ENCODE measurements around the gene SUCLA2. TPM values are rescaled to one million over a fixed set of nuclear protein-coding genes. Genes with fewer than 3 reads are reported as not detected.

SUCLA2 gene
- total RNA-seq, 3 donors from 2014 or later: 42.3 to 75.4 (median 61.3) TPM

DNA sequence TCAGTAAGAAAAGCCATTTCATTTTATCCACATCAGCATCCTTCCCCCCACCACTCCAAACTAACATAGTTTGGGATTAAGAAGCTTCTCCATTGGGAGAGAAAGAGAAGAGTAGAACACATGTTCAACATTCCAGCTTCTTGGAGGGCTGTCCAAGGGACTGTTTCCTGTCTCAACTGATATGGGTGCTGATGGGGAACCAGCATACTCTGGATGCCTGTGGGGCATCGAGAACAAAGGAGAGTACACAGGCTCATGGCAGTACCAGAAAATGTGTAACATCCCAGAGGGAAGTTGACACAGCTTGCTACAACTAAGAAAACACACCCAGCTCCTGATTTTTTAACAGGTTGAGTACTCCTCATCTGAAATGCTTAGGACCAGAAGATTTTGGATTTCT is 24.7 kb downstream of the SUCLA2 start:
- intact Hi-C loops (cut with DNase I; ENCODE audit: low total_unique reads): no loop called here
- TF ChIP-seq POLR2A (IDR thresholded peaks at IDR 0.05): no peak
- no peak for TF ChIP-seq POLR2AphosphoS5 (IDR thresholded peaks at IDR 0.05)
- TF ChIP-seq, protein P1, sequence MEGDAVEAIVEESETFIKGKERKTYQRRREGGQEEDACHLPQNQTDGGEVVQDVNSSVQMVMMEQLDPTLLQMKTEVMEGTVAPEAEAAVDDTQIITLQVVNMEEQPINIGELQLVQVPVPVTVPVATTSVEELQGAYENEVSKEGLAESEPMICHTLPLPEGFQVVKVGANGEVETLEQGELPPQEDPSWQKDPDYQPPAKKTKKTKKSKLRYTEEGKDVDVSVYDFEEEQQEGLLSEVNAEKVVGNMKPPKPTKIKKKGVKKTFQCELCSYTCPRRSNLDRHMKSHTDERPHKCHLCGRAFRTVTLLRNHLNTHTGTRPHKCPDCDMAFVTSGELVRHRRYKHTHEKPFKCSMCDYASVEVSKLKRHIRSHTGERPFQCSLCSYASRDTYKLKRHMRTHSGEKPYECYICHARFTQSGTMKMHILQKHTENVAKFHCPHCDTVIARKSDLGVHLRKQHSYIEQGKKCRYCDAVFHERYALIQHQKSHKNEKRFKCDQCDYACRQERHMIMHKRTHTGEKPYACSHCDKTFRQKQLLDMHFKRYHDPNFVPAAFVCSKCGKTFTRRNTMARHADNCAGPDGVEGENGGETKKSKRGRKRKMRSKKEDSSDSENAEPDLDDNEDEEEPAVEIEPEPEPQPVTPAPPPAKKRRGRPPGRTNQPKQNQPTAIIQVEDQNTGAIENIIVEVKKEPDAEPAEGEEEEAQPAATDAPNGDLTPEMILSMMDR (IDR thresholded peaks at IDR 0.05): no peak
- Histone ChIP-seq H3K36me3 (no peaks in the 10 kb centered on the region), H3K4me1 (no peaks in the 10 kb centered on the region), H3K9me3 (peaks cover 0 to 5% of the 10 kb centered on the region in 2 donors), H3K4me3 (no peak overlapping the region), H3K27ac (no peak overlapping the region), H3K27me3 (no peaks in the 10 kb centered on the region)
- no peak for DNase-seq (ENCODE audit: low spot score in 2 of 2)

DNA sequence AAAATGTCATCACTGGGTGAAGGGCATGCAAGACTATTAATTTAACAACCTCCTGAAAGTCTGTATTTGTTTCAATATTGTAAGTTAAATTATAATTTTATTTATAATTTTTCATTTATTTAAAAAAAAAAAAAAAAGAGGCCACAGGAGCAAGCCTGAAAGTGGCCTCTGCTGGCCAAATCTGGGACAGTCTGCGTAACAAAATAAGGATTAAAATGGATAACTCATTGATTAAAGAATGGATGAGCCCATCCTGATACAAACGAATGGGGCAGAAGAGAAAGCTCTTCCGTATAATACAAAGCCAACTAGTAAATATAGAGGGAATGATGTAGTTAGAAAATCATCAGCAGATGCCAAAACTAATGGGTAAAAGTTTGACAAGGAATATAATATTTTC is 36.2 kb downstream of the SUCLA2 start:
- Histone ChIP-seq H3K27ac (no peak overlapping the region), H3K27me3 (no peaks in the 10 kb centered on the region), H3K4me3 (no peak overlapping the region), H3K9me3 (no peaks in the 10 kb centered on the region), H3K36me3 (no peaks in the 10 kb centered on the region), H3K4me1 (no peaks in the 10 kb centered on the region)
- DNase-seq (ENCODE audit: low spot score in 2 of 2): no peak
- intact Hi-C loops (cut with DNase I; ENCODE audit: low total_unique reads): no loop called here
- TF ChIP-seq POLR2AphosphoS5 (IDR thresholded peaks at IDR 0.05) (no peak), POLR2A (IDR thresholded peaks at IDR 0.05) (no peak)
- TF ChIP-seq, protein P1 (IDR thresholded peaks at IDR 0.05): no peak

DNA sequence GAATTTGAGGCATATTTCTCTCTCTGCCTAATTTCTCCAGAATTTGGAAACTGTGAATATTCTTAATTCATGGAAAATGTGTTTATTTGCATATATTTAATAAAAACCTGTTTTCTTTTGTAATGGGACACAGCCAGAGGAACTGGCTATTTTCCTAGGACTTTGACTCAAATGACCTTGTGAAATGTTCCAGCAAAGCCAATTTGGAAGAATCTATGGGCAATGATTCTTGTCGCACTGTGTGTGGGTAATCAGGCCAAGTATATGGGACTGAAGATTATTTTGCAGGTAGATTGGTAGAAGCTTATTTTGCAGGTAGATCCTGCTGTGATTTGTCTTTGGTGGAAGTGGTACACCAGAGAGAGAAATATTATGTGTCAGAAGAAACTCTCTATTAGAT is 38.8 kb downstream of the SUCLA2 start:
- DNase-seq (ENCODE audit: low spot score in 2 of 2): no peak
- H3K36me3 ChIP-seq: no peaks in the 10 kb centered on the region
- TF ChIP-seq POLR2AphosphoS5 (IDR thresholded peaks at IDR 0.05) (no peak), POLR2A (IDR thresholded peaks at IDR 0.05) (no peak)
- TF ChIP-seq, protein P1 (IDR thresholded peaks at IDR 0.05): no peak
- H3K4me1 ChIP-seq: no peaks in the 10 kb centered on the region
- no peaks in the 10 kb centered on the region for H3K27me3 ChIP-seq
- no peak overlapping the region for H3K27ac ChIP-seq
- no peak overlapping the region for H3K4me3 ChIP-seq
- intact Hi-C loops (cut with DNase I; ENCODE audit: low total_unique reads): no loop called here
- H3K9me3 ChIP-seq: peaks cover 0 to 2% of the 10 kb centered on the region in 2 donors

DNA sequence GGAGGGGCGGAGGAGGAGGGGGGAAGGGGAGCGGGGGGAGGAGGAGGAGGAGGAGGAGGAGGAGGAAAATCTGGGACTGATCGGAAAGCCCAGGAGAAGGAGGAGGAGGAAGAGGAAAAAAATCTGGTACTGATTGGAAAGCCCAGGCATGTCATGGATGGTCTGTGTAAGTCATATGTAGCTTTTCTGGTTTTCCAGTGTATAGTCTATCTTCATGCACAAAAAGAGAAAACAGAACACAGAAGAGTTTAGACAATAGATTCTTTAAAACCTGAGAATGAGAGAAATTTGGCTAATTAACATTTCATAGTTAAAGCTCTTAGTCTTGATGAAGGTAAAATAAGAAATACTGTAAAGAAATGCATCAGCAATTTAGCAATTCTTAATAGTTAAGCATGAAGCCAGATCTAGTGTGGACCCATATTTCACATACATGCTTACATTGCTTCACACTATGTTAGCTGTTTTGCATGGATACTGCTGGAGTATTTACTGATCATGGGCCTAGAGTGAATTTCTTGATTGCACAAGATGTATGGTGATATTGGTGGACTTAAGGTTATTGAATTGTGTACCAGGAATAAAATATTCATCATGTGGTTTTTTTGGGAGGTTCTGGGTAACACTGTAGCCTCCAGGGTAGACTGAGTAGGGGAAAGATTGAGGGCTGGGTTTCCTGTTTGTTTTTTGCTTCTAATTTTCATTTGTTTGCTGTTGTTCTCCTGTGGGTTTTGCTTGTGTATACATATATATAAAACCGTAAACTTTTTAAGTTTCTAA is 41.4 kb downstream of the SUCLA2 start:
- TF ChIP-seq, protein P1 (IDR thresholded peaks at IDR 0.05): no peak
- no peak for TF ChIP-seq POLR2A (IDR thresholded peaks at IDR 0.05)
- no peak for TF ChIP-seq POLR2AphosphoS5 (IDR thresholded peaks at IDR 0.05)
- Histone ChIP-seq H3K36me3 (no peaks in the 10 kb centered on the region), H3K4me3 (no peak overlapping the region), H3K27me3 (no peaks in the 10 kb centered on the region), H3K27ac (no peak overlapping the region), H3K9me3 (peaks cover 0 to 12% of the 10 kb centered on the region in 2 donors), H3K4me1 (no peaks in the 10 kb centered on the region)
- DNase-seq (ENCODE audit: low spot score in 2 of 2): no peak
- intact Hi-C loops (cut with DNase I; ENCODE audit: low total_unique reads): no loop called here

DNA sequence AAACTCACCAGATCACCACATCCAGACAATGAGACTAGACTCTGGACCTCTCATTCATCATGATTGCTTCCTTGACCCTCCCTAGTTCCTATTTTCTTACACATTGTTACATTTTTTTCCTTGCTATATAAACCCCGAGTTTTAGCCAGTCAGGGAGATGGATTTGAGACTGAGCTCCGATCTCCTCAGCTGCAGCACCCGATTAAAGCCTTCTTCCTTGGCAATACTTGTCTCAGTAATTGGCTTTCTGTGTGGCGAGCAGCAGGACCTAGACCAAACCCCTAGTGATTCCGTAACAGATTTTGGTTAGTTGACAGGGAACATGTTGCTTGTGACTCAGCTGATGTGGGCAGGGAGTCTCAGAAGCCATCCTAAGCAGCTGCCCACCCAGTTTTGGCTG is 44.0 kb downstream of the SUCLA2 start:
- TF ChIP-seq POLR2A (IDR thresholded peaks at IDR 0.05) (no peak), POLR2AphosphoS5 (IDR thresholded peaks at IDR 0.05) (no peak)
- TF ChIP-seq, protein P1 (IDR thresholded peaks at IDR 0.05): no peak
- intact Hi-C loops (cut with DNase I; ENCODE audit: low total_unique reads): no loop called here
- Histone ChIP-seq H3K4me1 (no peaks in the 10 kb centered on the region), H3K9me3 (peaks cover 0 to 12% of the 10 kb centered on the region in 2 donors), H3K36me3 (no peaks in the 10 kb centered on the region), H3K27me3 (no peaks in the 10 kb centered on the region), H3K27ac (no peak overlapping the region), H3K4me3 (no peak overlapping the region)
- no peak for DNase-seq (ENCODE audit: low spot score in 2 of 2)
